Loucy (cell line): ENCODE measurements around the gene GZF1.

Experiments used
- H2AFZ ChIP-seq: fragments of 200-600 bp; sonication (generic); 2 replicates; pipeline ENCODE4 v1.6.0; 2016; ENCODE audit warnings: antibody characterized with exemption, mild to moderate bottlenecking, low read length, moderate library complexity
- H3F3A ChIP-seq: fragments of 200-600 bp; 2 replicates; pipeline ENCODE4 v1.6.0; 2016; ENCODE audit warnings: antibody characterized with exemption, low read depth, mild to moderate bottlenecking
- H3K27me3 ChIP-seq: fragments of 200-600 bp; sonication (generic); 2 replicates; pipeline ENCODE4 v1.6.1; 2014; ENCODE audit warnings: low read length, mild to moderate bottlenecking; ENCODE audit not compliant: insufficient read depth, poor library complexity, severe bottlenecking
- H3K36me3 ChIP-seq: fragments of 200-600 bp; sonication (generic); 2 replicates; pipeline ENCODE4 v1.6.1; 2016; ENCODE audit warnings: low read length; ENCODE audit not compliant: insufficient read depth
- H3K4me1 ChIP-seq: fragments of 200-600 bp; sonication (generic); 2 replicates; pipeline ENCODE4 v1.5.1; 2014; ENCODE audit warnings: low read length, mild to moderate bottlenecking; ENCODE audit not compliant: insufficient read depth, poor library complexity, severe bottlenecking
- H3K4me2 ChIP-seq: fragments of 200-600 bp; sonication (generic); 2 replicates; pipeline ENCODE4 v1.6.0; 2014; ENCODE audit warnings: antibody characterized with exemption, low read length, low read depth, mild to moderate bottlenecking; ENCODE audit not compliant: poor library complexity, severe bottlenecking
- H3K4me3 ChIP-seq: fragments of 200-600 bp; sonication (generic); 2 replicates; pipeline ENCODE4 v1.5.1; 2014; ENCODE audit warnings: low read length, mild to moderate bottlenecking, mixed read lengths; ENCODE audit not compliant: poor library complexity, severe bottlenecking
- H3K79me2 ChIP-seq: fragments of 200-600 bp; sonication (generic); 2 replicates; pipeline ENCODE4 v1.6.1; 2014; ENCODE audit warnings: low read length; ENCODE audit not compliant: insufficient read depth
- H3K9ac ChIP-seq: fragments of 200-600 bp; sonication (generic); 2 replicates; pipeline ENCODE4 v1.6.0; 2014; ENCODE audit warnings: mild to moderate bottlenecking, low read depth, low read length, moderate library complexity; ENCODE audit not compliant: poor library complexity, severe bottlenecking
- H3K9me2 ChIP-seq: fragments of 200-600 bp; sonication (generic); replicated peaks from 2 replicates; pipeline ENCODE4 v1.6.1; 2016; ENCODE audit warnings: low read depth, low read length, mixed read lengths
- H3K9me3 ChIP-seq: fragments of 200-600 bp; sonication (generic); 2 replicates; pipeline ENCODE4 v1.6.1; 2014; ENCODE audit warnings: mild to moderate bottlenecking, antibody characterized with exemption, low read length, low read depth; ENCODE audit not compliant: insufficient read depth
- H4K20me1 ChIP-seq: fragments of 200-600 bp; sonication (generic); 2 replicates; pipeline ENCODE4 v1.6.0; 2014; ENCODE audit warnings: antibody characterized with exemption, low read length, mild to moderate bottlenecking; ENCODE audit not compliant: insufficient read depth, poor library complexity, severe bottlenecking
- EZH2phosphoT487 ChIP-seq: fragments of 200-600 bp; IDR thresholded peaks from 2 replicates; pipeline ENCODE4 v1.6.1; 2018; ENCODE audit warnings: antibody characterized with exemption, mild to moderate bottlenecking, moderate library complexity, borderline replicate concordance
- TF ChIP-seq, protein P1 (sequence below): fragments of 200-600 bp; sonication (generic); conservative IDR thresholded peaks from 2 replicates; pipeline ENCODE4 v1.5.1; 2014; ENCODE audit warnings: mild to moderate bottlenecking, antibody characterized with exemption, low read length

GZF1 gene

GRCh38 chr20:23336476-23336875 lies 25.5 kb upstream of the GZF1 start:
- Histone ChIP-seq H3K9me2 (no peaks in the 10 kb centered on the region), H3K4me2 (no peak overlapping the region), H2AFZ (no peak overlapping the region), H3K4me1 (peaks cover 3% of the 10 kb centered on the region), H3K9ac (no peak overlapping the region), H3K27me3 (no peaks in the 10 kb centered on the region), H4K20me1 (no peaks in the 10 kb centered on the region), H3K79me2 (no peaks in the 10 kb centered on the region), H3F3A (no peaks in the 10 kb centered on the region), H3K9me3 (no peaks in the 10 kb centered on the region), H3K36me3 (no peaks in the 10 kb centered on the region), H3K4me3 (no peak overlapping the region)
- TF ChIP-seq, protein P1, sequence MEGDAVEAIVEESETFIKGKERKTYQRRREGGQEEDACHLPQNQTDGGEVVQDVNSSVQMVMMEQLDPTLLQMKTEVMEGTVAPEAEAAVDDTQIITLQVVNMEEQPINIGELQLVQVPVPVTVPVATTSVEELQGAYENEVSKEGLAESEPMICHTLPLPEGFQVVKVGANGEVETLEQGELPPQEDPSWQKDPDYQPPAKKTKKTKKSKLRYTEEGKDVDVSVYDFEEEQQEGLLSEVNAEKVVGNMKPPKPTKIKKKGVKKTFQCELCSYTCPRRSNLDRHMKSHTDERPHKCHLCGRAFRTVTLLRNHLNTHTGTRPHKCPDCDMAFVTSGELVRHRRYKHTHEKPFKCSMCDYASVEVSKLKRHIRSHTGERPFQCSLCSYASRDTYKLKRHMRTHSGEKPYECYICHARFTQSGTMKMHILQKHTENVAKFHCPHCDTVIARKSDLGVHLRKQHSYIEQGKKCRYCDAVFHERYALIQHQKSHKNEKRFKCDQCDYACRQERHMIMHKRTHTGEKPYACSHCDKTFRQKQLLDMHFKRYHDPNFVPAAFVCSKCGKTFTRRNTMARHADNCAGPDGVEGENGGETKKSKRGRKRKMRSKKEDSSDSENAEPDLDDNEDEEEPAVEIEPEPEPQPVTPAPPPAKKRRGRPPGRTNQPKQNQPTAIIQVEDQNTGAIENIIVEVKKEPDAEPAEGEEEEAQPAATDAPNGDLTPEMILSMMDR: no peak
- TF ChIP-seq EZH2phosphoT487: no peak

DNA sequence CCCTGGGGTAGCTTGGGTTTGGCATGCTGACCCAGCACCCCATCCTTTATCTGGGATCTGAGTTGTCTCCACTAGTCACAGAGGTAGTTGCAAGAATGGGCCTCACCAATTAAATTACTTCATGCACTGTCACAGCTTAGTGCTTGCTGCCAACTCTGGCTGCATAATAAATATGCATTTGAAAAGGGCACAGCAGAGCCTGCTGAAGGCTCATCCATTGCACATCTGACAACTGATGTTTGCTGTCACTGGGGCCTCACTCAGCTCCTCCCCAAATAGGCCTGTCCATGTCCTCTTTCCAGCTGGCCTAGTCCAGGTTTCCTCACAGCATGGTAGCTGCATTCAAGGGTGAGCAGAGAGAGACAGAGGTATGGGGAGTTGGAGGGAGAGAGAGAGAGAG lies 24.7 kb upstream of the GZF1 start:
- Histone ChIP-seq H3K4me3 (no peak overlapping the region), H3K4me2 (no peak overlapping the region), H4K20me1 (no peaks in the 10 kb centered on the region), H3K4me1 (peaks cover under 1% of the 10 kb centered on the region), H3K9ac (no peak overlapping the region), H3K79me2 (no peaks in the 10 kb centered on the region), H3K36me3 (no peaks in the 10 kb centered on the region), H2AFZ (no peak overlapping the region), H3K9me2 (no peaks in the 10 kb centered on the region), H3F3A (no peaks in the 10 kb centered on the region), H3K27me3 (no peaks in the 10 kb centered on the region), H3K9me3 (no peaks in the 10 kb centered on the region)
- TF ChIP-seq, protein P1: no peak
- TF ChIP-seq EZH2phosphoT487: no peak

- H3K9me2 ChIP-seq: no peaks in the 10 kb centered on the region
- no peaks in the 10 kb centered on the region for H4K20me1 ChIP-seq
- H3K4me2 ChIP-seq: no peak overlapping the region
- H3K36me3 ChIP-seq: no peaks in the 10 kb centered on the region
- H3K79me2 ChIP-seq: no peaks in the 10 kb centered on the region
- H3K9me3 ChIP-seq: no peaks in the 10 kb centered on the region
- no peaks in the 10 kb centered on the region for H3F3A ChIP-seq
- no peaks in the 10 kb centered on the region for H3K27me3 ChIP-seq
- no peak overlapping the region for H3K4me3 ChIP-seq
- no peaks in the 10 kb centered on the region for H3K4me1 ChIP-seq
- H2AFZ ChIP-seq: no peak overlapping the region
- no peak for TF ChIP-seq EZH2phosphoT487
- TF ChIP-seq, protein P1: no peak
- no peak overlapping the region for H3K9ac ChIP-seq
Observed at GRCh38 chr20:23339986-23340385, 22.0 kb upstream of the GZF1 start.
